K562 (cell line): Measurements from ENCODE around the gene CCAR1. TPM values are rescaled to one million over a fixed set of nuclear protein-coding genes. Genes with fewer than 3 reads are reported as not detected.

Source experiments
- ATAC-seq: fragments of 200-7000 bp; cut with Tn5 transposase; 3 replicates; pipeline ENCODE4 v1.9.1; 2020; ENCODE audit warnings: moderate library complexity
- BruUV-seq: library from RNA; stranded (reverse); fragments of 400-500 nt; replicated peaks from 2 replicates; lab custom pipeline; 2021; lab: Mats Ljungman, UMichigan
- CTCF ChIA-PET: fragments of 300-600 bp; formaldehyde crosslinking; extraction: SDS; loops from one replicate; lab custom pipeline; 2021; ENCODE audit warnings: low intra/inter-chr PET ratio; lab: Yijun Ruan, JAX
- POLR2A ChIA-PET: fragments of 300-600, 350-650 bp; sonication (Branson Sonifier 250); formaldehyde crosslinking; extraction: SDS; loops from one replicate; lab custom pipeline; 2021; ENCODE audit warnings: antibody characterized with exemption, inconsistent platforms; lab: Yijun Ruan, JAX
- DNase-seq, 4 experiments: peaks; one replicate each; pipeline versions ENCODE4 v3.0.0 to v3.0.0-alpha.2; 2011 to 2018; ENCODE audit warnings: low spot score in 3 of 4, mixed read lengths in 3 of 4; ENCODE audit errors: extremely low read depth in 1 of 4
- FAIRE-seq: peaks from 2 replicates; lab custom pipeline; 2011; peaks lifted over from hg19 to GRCh38; lab: Jason Lieb, UNC
- H2AFZ ChIP-seq: 2 replicates; pipeline ENCODE4 v1.6.0; 2011; ENCODE audit warnings: low read depth, low read length, control low read depth, inconsistent platforms
- H3K27ac ChIP-seq: fragments of 200-600 bp; 3 replicates; pipeline ENCODE4 v1.8.0; 2011; ENCODE audit warnings: low read depth, mild to moderate bottlenecking, control low read depth, inconsistent platforms, low read length, moderate library complexity, mixed read lengths; ENCODE audit errors: extremely low read depth
- H3K27me3 ChIP-seq, 2 experiments: fragments of 300-600 bp in 1 of 2; 2 replicates in 1 of 2; 3 replicates in 1 of 2; pipeline versions ENCODE4 v1.6.0 to v1.8.0; 2011; ENCODE audit warnings: inconsistent platforms in 2 of 2, low read length in 2 of 2, mild to moderate bottlenecking in 1 of 2, mixed read lengths in 1 of 2, moderate library complexity in 1 of 2; ENCODE audit not compliant: control insufficient read depth in 2 of 2, insufficient read depth in 2 of 2
- H3K36me3 ChIP-seq: fragments of 300-600 bp; 3 replicates; pipeline ENCODE4 v1.8.0; 2011; ENCODE audit warnings: mild to moderate bottlenecking, low read length, inconsistent platforms; ENCODE audit not compliant: control insufficient read depth, insufficient read depth
- H3K4me1 ChIP-seq, 2 experiments: fragments of 200-600 bp in 1 of 2; replicated peaks in 1 of 2; 2 replicates in 1 of 2; 3 replicates in 1 of 2; pipeline versions ENCODE4 v1.5.1 to v1.8.0; 2011; ENCODE audit warnings: inconsistent platforms in 2 of 2, low read length in 2 of 2, mild to moderate bottlenecking in 1 of 2, mixed read lengths in 1 of 2, moderate library complexity in 1 of 2; ENCODE audit not compliant: control insufficient read depth in 2 of 2, insufficient read depth in 2 of 2
- H3K4me2 ChIP-seq: 2 replicates; pipeline ENCODE4 v1.6.1; 2011; ENCODE audit warnings: low read length, control low read depth, inconsistent platforms, mixed read lengths; ENCODE audit not compliant: insufficient read depth
- H3K4me3 ChIP-seq: fragments of 200-600 bp; sonication (generic), shearing (Covaris generic); 2 replicates; pipeline ENCODE4 v1.5.1; 2016; ENCODE audit warnings: control low read depth, inconsistent platforms
- H3K79me2 ChIP-seq: fragments of 200-600 bp; 3 replicates; pipeline ENCODE4 v1.8.0; 2011; ENCODE audit warnings: low read length, inconsistent platforms; ENCODE audit not compliant: control insufficient read depth, insufficient read depth
- H3K9ac ChIP-seq, 2 experiments: 2 replicates each; pipeline versions ENCODE4 v1.6.0 to v1.6.1; 2011; ENCODE audit warnings: low read depth in 2 of 2, low read length in 2 of 2, control low read depth in 1 of 2, inconsistent platforms in 1 of 2, mild to moderate bottlenecking in 1 of 2, mixed read lengths in 1 of 2; ENCODE audit not compliant: insufficient read depth in 1 of 2
- H3K9me1 ChIP-seq: one replicate; pipeline ENCODE4 v1.6.0; 2011; ENCODE audit warnings: inconsistent platforms, mild to moderate bottlenecking, low read length, moderate library complexity; ENCODE audit not compliant: control insufficient read depth, insufficient read depth
- H3K9me3 ChIP-seq: replicated peaks from 2 replicates; pipeline ENCODE4 v1.5.1; 2011; ENCODE audit warnings: low read depth, low read length, inconsistent platforms; ENCODE audit not compliant: control insufficient read depth, insufficient read depth
- H4K20me1 ChIP-seq: replicated peaks from 2 replicates; pipeline ENCODE4 v1.6.1; 2011; ENCODE audit warnings: low read length, inconsistent platforms, mixed read lengths; ENCODE audit not compliant: control insufficient read depth, insufficient read depth
- SRSF9 ChIP-seq: fragments of 200-400 bp; formaldehyde crosslinking; IDR thresholded peaks from 2 replicates; pipeline ENCODE4 v1.6.1; 2017; ENCODE audit warnings: low read depth, low read length, borderline replicate concordance
- TARDBP ChIP-seq: fragments of 450-650 bp; IDR thresholded peaks from 2 replicates; pipeline ENCODE4 v1.6.1; 2016
- USF2 ChIP-seq: sonication (generic); formaldehyde crosslinking; IDR thresholded peaks from 2 replicates; pipeline ENCODE4 v1.5.0; 2020; ENCODE audit warnings: missing genetic modification reagents
- WGBS: fragments of 100-300 bp; shearing (Covaris generic); methylation state at CpG from one replicate; pipeline ENCODE4 v1.1.6; 2016; ENCODE audit warnings: low coverage, mixed read lengths; ENCODE audit not compliant: insufficient coverage; ENCODE audit errors: missing lambda C conversion rate; 5-methylcytosine and 5-hydroxymethylcytosine counted together
- in situ Hi-C: fragments of 300-500 bp; cut with MboI; formaldehyde crosslinking; loops from 4 replicates; pipeline ENCODE4 v1.15.0; 2018; ENCODE audit warnings: inconsistent platforms, mixed read lengths
- intact Hi-C: fragments of 100-400 bp; cut with micrococcal nuclease; formaldehyde crosslinking; loops from 2 replicates; pipeline ENCODE4 v1.14.2; 2022
- polyA plus RNA-seq, 8 experiments: library from polyadenylated mRNA; depleted of rRNA in 4 of 8; stranded (reverse) in 5 of 8; unstranded in 3 of 8; fragments of >200 nt; fragmentation: Nextera tagmentation in 2 of 8; fragmentation: Illumina TruSeq in 1 of 8; extraction: Ambion mirVana in 2 of 8; extraction: Trizol in 1 of 8; gene quantifications; 2 replicates each; pipeline versions ENCODE4 v1.2.1 to v1.2.3, GENCODE V29; 2011 to 2014; ENCODE audit warnings: inconsistent platforms in 1 of 8, missing spikeins in 1 of 8
- total RNA-seq, 7 experiments: library from RNA; depleted of rRNA in 6 of 7; stranded (reverse); fragments of >200 nt in 6 of 7; fragmentation: Illumina TruSeq in 2 of 7; extraction: Trizol in 2 of 7; gene quantifications; 2 replicates each; pipeline versions ENCODE4 v1.2.1 to v1.2.3, GENCODE V29; 2011 to 2021; ENCODE audit warnings: low replicate concordance in 1 of 7
- TF ChIP-seq, protein P1 (sequence below): sonication (generic); formaldehyde crosslinking; IDR thresholded peaks from 2 replicates; pipeline ENCODE4 v1.8.0; 2022; ENCODE audit warnings: mild to moderate bottlenecking, missing genetic modification reagents
- TF ChIP-seq, protein P2 (sequence below), 2 experiments: IDR thresholded peaks; 2 replicates each; pipeline ENCODE4 v1.6.1; 2011; ENCODE audit warnings: borderline replicate concordance in 1 of 2, control low read depth in 1 of 2, low read depth in 1 of 2, low read length in 1 of 2, mild to moderate bottlenecking in 1 of 2, mixed read lengths in 1 of 2, moderate library complexity in 1 of 2; ENCODE audit not compliant: insufficient read depth in 1 of 2, insufficient read length in 1 of 2, poor library complexity in 1 of 2, severe bottlenecking in 1 of 2; ENCODE audit errors: extremely low read depth in 1 of 2

The CCAR1 gene
- total and polyA plus RNA-seq, 9 of the 15 experiments (the other 6 are each of a cell fraction or from before 2014, with no cell fraction given), result 44.8 to 173 (median 111) TPM

- no TSS peak for BruUV-seq
- no peak overlapping the region for H3K4me2 ChIP-seq
- no peak overlapping the region for H2AFZ ChIP-seq
- intact Hi-C loops, result loop anchor here (5.0 kb wide), 1 partner anchor 67 kb away; no protein-coding TSS in a partner anchor
- H3K4me1 ChIP-seq, result peaks cover 3 to 21% of the 10 kb centered on the region in 2 experiments; a peak in 3 of 5 replicates
- no peak overlapping the region for H3K4me3 ChIP-seq
- peaks cover 42 to 49% of the 10 kb centered on the region in 2 experiments for H3K27me3 ChIP-seq
- DNase-seq (no peak), FAIRE-seq (no peak), ATAC-seq (no peak)
- no peaks in the 10 kb centered on the region for H3K9me1 ChIP-seq
- no peak overlapping the region for H3K9ac ChIP-seq
- no peaks in the 10 kb centered on the region for H4K20me1 ChIP-seq
- no peak overlapping the region for H3K27ac ChIP-seq
- no peaks in the 10 kb centered on the region for H3K9me3 ChIP-seq
- ChIA-PET POLR2A (interaction anchor here (0.6 to 1.2 kb wide), 6 partner anchors 10 to 491 kb away, joined by 3 to 5 read pairs (median 3); no protein-coding TSS in a partner anchor), CTCF (interaction anchor here (0.5 kb wide), 1 partner anchor 53 kb away, joined by 3 read pairs; no protein-coding TSS in a partner anchor)
- no peaks in the 10 kb centered on the region for H3K79me2 ChIP-seq
- TF ChIP-seq USF2 (CRISPR knock-in tag) (no peak), TARDBP (no peak), SRSF9 (no peak)
- TF ChIP-seq, protein P1, sequence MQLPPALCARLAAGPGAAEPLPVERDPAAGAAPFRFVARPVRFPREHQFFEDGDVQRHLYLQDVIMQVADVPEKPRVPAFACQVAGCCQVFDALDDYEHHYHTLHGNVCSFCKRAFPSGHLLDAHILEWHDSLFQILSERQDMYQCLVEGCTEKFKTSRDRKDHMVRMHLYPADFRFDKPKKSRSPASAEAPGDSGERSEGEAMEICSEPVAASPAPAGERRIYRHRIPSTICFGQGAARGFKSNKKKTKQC (CRISPR knock-in tag), result no peak
- TF ChIP-seq, protein P2, sequence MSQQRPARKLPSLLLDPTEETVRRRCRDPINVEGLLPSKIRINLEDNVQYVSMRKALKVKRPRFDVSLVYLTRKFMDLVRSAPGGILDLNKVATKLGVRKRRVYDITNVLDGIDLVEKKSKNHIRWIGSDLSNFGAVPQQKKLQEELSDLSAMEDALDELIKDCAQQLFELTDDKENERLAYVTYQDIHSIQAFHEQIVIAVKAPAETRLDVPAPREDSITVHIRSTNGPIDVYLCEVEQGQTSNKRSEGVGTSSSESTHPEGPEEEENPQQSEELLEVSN (IDR thresholded peaks at IDR 0.05; ENCODE audit: borderline replicate concordance in 1 of 2, extremely low read depth in 1 of 2, insufficient read depth in 1 of 2, insufficient read length in 1 of 2, low read depth in 1 of 2, low read length in 1 of 2, poor library complexity in 1 of 2, severe bottlenecking in 1 of 2), result no peak
- in situ Hi-C loops, result no loop called here
- WGBS, result 28% methylated on average over 6 of the region's 6 CpGs
- H3K36me3 ChIP-seq, result no peaks in the 10 kb centered on the region
These were observed 108.9 kb downstream of the CCAR1 start for GRCh38 chr10:68829952-68830351.
